MM.1S (cell line): ENCODE measurements around the gene NMNAT3.

Experiments
- EZH2 ChIP-seq: fragments of 300-600 bp; sonication (generic); optimal IDR thresholded peaks from 2 replicates; pipeline ENCODE3; 2017; ENCODE audit warnings: low read depth, mild to moderate bottlenecking, antibody characterized with exemption, low read length, mixed read lengths
- EZH2phosphoT487 ChIP-seq: fragments of 300-600 bp; sonication (generic); IDR thresholded peaks from 2 replicates; pipeline ENCODE4 v1.6.1; 2018; ENCODE audit warnings: antibody characterized with exemption, low read length
- TF ChIP-seq, protein P1 (sequence below): fragments of 300-600 bp; sonication (generic); IDR thresholded peaks from 2 replicates; pipeline ENCODE4 v1.5.1; 2016; ENCODE audit warnings: antibody characterized with exemption, low read length, mixed read lengths

DNA sequence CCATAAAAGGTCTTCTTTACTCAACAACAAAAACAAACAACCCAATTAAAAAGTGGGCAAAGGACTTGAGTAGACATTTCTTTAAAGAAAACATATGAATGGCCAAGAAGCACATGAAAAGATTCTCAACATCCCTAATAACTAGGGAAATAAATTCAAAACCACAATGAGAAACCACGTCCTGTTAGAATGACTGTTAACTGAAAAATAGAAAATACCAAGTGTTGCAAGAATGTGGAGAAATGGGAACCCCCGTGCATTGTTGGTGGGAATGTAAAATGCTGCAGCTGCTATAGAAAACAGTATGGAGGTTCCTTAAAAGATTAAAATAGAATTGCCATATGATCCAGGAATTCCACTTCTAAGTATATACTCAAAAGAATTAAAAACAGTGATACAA is 34.8 kb downstream of the NMNAT3 start:
- TF ChIP-seq EZH2 (no peak), EZH2phosphoT487 (no peak)
- TF ChIP-seq, protein P1, sequence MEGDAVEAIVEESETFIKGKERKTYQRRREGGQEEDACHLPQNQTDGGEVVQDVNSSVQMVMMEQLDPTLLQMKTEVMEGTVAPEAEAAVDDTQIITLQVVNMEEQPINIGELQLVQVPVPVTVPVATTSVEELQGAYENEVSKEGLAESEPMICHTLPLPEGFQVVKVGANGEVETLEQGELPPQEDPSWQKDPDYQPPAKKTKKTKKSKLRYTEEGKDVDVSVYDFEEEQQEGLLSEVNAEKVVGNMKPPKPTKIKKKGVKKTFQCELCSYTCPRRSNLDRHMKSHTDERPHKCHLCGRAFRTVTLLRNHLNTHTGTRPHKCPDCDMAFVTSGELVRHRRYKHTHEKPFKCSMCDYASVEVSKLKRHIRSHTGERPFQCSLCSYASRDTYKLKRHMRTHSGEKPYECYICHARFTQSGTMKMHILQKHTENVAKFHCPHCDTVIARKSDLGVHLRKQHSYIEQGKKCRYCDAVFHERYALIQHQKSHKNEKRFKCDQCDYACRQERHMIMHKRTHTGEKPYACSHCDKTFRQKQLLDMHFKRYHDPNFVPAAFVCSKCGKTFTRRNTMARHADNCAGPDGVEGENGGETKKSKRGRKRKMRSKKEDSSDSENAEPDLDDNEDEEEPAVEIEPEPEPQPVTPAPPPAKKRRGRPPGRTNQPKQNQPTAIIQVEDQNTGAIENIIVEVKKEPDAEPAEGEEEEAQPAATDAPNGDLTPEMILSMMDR: no peak
